HCT116 (cell line): Measurements from ENCODE around the gene C19orf85.

Source experiments
- CTCF ChIP-seq, 3 experiments: fragments of 200-600 bp in 1 of 3; sonication (generic) in 1 of 3; IDR thresholded peaks in 2 of 3; conservative IDR thresholded peaks in 1 of 3; 2 replicates each; pipeline ENCODE4 v1.5.1; 2012 to 2017; ENCODE audit warnings: low read depth in 2 of 3, low read length in 2 of 3, antibody characterized with exemption in 1 of 3, borderline replicate concordance in 1 of 3, control low read depth in 1 of 3, mild to moderate bottlenecking in 1 of 3, mixed read lengths in 1 of 3, mixed run types in 1 of 3, moderate library complexity in 1 of 3; ENCODE audit not compliant: insufficient read depth in 1 of 3
- SIN3A ChIP-seq: IDR thresholded peaks from 2 replicates; pipeline ENCODE4 v1.6.1; 2012; ENCODE audit warnings: low read depth
- ZNF274 ChIP-seq: fragments of 200-500 bp; sonication (Bioruptor generic); IDR thresholded peaks from 2 replicates; pipeline ENCODE4 v1.6.1; 2014; ENCODE audit warnings: mild to moderate bottlenecking, low read depth, low read length, inconsistent platforms

GRCh38 chr19:55479451-55480230 lies 15.1 kb upstream of the C19orf85 start:
- TF ChIP-seq CTCF (IDR thresholded peaks at IDR 0.05 in 2 of 3, conservative IDR thresholded peaks at IDR 0.05 in 1 of 3; ENCODE audit: borderline replicate concordance in 1 of 3, insufficient read depth in 1 of 3, low read depth in 2 of 3, low read length in 2 of 3) = no peak
- TF ChIP-seq ZNF274 = no peak
- no peak for TF ChIP-seq SIN3A
